GM23248 (cell line): ENCODE results near the gene FPR3. TPM values are rescaled to one million over a fixed set of nuclear protein-coding genes. Genes with fewer than 3 reads are reported as not detected.

ENCODE experiments used
- DNase-seq: peaks from one replicate; pipeline ENCODE4 v3.0.0-alpha.2; 2015
- H2AFZ ChIP-seq: fragments of 200-600 bp; sonication (generic); 2 replicates; pipeline ENCODE4 v1.6.1; 2016; ENCODE audit warnings: antibody characterized with exemption
- H3F3A ChIP-seq: fragments of 200-600 bp; sonication (generic); 2 replicates; pipeline ENCODE4 v1.6.1; 2016; ENCODE audit warnings: mild to moderate bottlenecking, antibody characterized with exemption, mixed run types; ENCODE audit not compliant: insufficient read depth
- H3K27ac ChIP-seq: fragments of 200-600 bp; sonication (generic); 2 replicates; pipeline ENCODE4 v1.5.1; 2016; ENCODE audit warnings: mild to moderate bottlenecking
- H3K27me3 ChIP-seq: fragments of 200-600 bp; sonication (generic); replicated peaks from 2 replicates; pipeline ENCODE4 v1.6.1; 2016; ENCODE audit warnings: mild to moderate bottlenecking; ENCODE audit not compliant: insufficient read depth
- H3K36me3 ChIP-seq: fragments of 200-600 bp; sonication (generic); 2 replicates; pipeline ENCODE4 v1.6.1; 2016; ENCODE audit warnings: low read depth, mild to moderate bottlenecking
- H3K4me1 ChIP-seq: fragments of 200-600 bp; sonication (generic); 2 replicates; pipeline ENCODE4 v1.6.1; 2016; ENCODE audit warnings: mild to moderate bottlenecking; ENCODE audit not compliant: insufficient read depth
- H3K4me2 ChIP-seq: fragments of 200-600 bp; sonication (generic); one replicate; pipeline ENCODE4 v1.6.1; 2016; ENCODE audit warnings: mild to moderate bottlenecking; ENCODE audit not compliant: unreplicated experiment
- H3K4me3 ChIP-seq: fragments of 200-600 bp; sonication (generic); 2 replicates; pipeline ENCODE4 v1.5.1; 2016; ENCODE audit warnings: mild to moderate bottlenecking
- H3K79me2 ChIP-seq: fragments of 200-600 bp; sonication (generic); 2 replicates; pipeline ENCODE4 v1.6.1; 2016; ENCODE audit warnings: mild to moderate bottlenecking; ENCODE audit not compliant: insufficient read depth
- H3K9ac ChIP-seq: fragments of 200-600 bp; sonication (generic); 2 replicates; pipeline ENCODE4 v1.6.1; 2016; ENCODE audit warnings: mild to moderate bottlenecking
- H3K9me2 ChIP-seq: fragments of 200-600 bp; sonication (generic); 2 replicates; pipeline ENCODE4 v1.6.1; 2016; ENCODE audit warnings: mixed run types, mild to moderate bottlenecking, moderate library complexity; ENCODE audit not compliant: insufficient read depth
- H3K9me3 ChIP-seq: fragments of 200-600 bp; sonication (generic); one replicate; pipeline ENCODE4 v1.6.1; 2017; ENCODE audit warnings: low read depth
- H4K20me1 ChIP-seq: fragments of 200-600 bp; sonication (generic); 2 replicates; pipeline ENCODE4 v1.6.0; 2016; ENCODE audit not compliant: insufficient read depth
- EZH2 ChIP-seq: fragments of 200-600 bp; sonication (generic); IDR thresholded peaks from 2 replicates; pipeline ENCODE4 v1.6.1; 2018; ENCODE audit warnings: antibody characterized with exemption, mild to moderate bottlenecking; ENCODE audit not compliant: insufficient read depth, poor library complexity, severe bottlenecking
- EZH2phosphoT487 ChIP-seq: fragments of 200-600 bp; sonication (generic); IDR thresholded peaks from 2 replicates; pipeline ENCODE4 v1.6.1; 2018; ENCODE audit warnings: antibody characterized with exemption, moderate library complexity, mild to moderate bottlenecking, low read depth; ENCODE audit not compliant: insufficient read depth
- WGBS, 2 experiments: methylation state at CpG; one replicate each; pipeline ENCODE4 v1.1.6; 2015 to 2017; ENCODE audit warnings: low lambda C conversion rate in 2 of 2, low coverage in 1 of 2; ENCODE audit errors: missing lambda C conversion rate in 2 of 2; 5-methylcytosine and 5-hydroxymethylcytosine counted together
- in situ Hi-C: fragments of 300-500 bp; cut with MboI; formaldehyde crosslinking; loops from 2 replicates; pipeline ENCODE4 v1.15.0; 2020
- polyA plus RNA-seq: library from polyadenylated mRNA; unstranded; fragments of >200 nt; fragmentation: Nextera tagmentation; extraction: Ambion mirVana; gene quantifications from 2 replicates; pipeline ENCODE4 v1.2.1, GENCODE V29; 2016
- total RNA-seq: library from RNA; depleted of rRNA; stranded (reverse); fragments of >200 nt; shearing (Covaris generic); gene quantifications from 2 replicates; pipeline ENCODE4 v1.2.3, GENCODE V29; 2014

The FPR3 gene
- total and polyA plus RNA-seq, 2 experiments from 2014 or later = not detected

DNA sequence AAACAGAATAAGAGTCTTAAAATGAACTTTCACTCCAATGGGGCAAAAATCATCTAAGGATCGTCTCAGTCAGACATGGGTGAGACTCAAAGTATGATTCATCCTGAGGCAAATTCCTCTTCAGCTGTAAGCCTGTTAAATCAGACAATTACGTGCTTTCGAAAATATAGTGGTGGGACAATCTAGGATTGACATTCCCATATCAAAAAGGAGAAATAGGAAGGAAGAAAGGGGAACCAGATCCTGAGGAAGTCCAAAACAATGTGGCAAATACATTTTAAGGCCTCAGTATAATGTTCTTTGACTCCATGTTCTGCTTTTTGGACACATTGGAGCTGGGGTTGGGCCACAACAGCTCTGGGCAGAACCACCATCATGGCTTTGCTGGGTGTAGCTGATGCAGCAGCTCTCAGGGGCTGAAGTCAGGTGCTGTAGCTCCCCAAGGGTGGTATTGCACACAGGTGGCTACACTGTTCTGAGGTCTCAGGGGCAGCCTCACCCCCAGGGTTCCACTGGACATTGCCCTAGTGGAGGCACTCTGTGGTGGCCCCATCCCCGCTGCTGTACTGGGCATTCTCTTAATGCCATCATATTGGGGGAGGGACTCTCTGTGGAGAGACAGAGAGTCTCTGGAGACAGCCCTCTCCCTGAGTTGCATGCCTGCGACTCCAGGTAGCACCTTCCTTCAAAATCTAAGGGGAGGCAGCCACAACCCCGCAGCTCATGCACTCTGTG lies 5.7 kb upstream of the FPR3 start:
- DNase-seq = peak; percentile 49
- H3K27me3 ChIP-seq = no peaks in the 10 kb centered on the region
- H3K79me2 ChIP-seq = no peaks in the 10 kb centered on the region
- no peak overlapping the region for H3K9ac ChIP-seq
- no peaks in the 10 kb centered on the region for H3K9me3 ChIP-seq
- no peak overlapping the region for H3K27ac ChIP-seq
- no peaks in the 10 kb centered on the region for H4K20me1 ChIP-seq
- no peaks in the 10 kb centered on the region for H3K9me2 ChIP-seq
- peaks cover 12% of the 10 kb centered on the region for H3K4me1 ChIP-seq
- no peak overlapping the region for H3K4me3 ChIP-seq
- H3K4me2 ChIP-seq = no peak overlapping the region
- WGBS, 2 experiments = 62 to 70% methylated on average over 6 of the region's 6 CpGs
- H2AFZ ChIP-seq = no peak overlapping the region
- no peaks in the 10 kb centered on the region for H3K36me3 ChIP-seq
- peaks cover 13% of the 10 kb centered on the region for H3F3A ChIP-seq
- TF ChIP-seq EZH2 (no peak), EZH2phosphoT487 (no peak)
- in situ Hi-C loops = no loop called here

- H3K27ac ChIP-seq = no peak overlapping the region
- no peak overlapping the region for H3K4me2 ChIP-seq
- no peaks in the 10 kb centered on the region for H4K20me1 ChIP-seq
- no peak for DNase-seq
- WGBS, 2 experiments = 52 to 58% methylated on average over 2 of the region's 2 CpGs
- no peaks in the 10 kb centered on the region for H3K36me3 ChIP-seq
- no peaks in the 10 kb centered on the region for H3F3A ChIP-seq
- H3K4me3 ChIP-seq = no peak overlapping the region
- H3K9ac ChIP-seq = no peak overlapping the region
- in situ Hi-C loops = no loop called here
- no peaks in the 10 kb centered on the region for H3K4me1 ChIP-seq
- no peak for TF ChIP-seq EZH2
- no peak for TF ChIP-seq EZH2phosphoT487
- no peaks in the 10 kb centered on the region for H3K9me2 ChIP-seq
- no peaks in the 10 kb centered on the region for H3K27me3 ChIP-seq
- H2AFZ ChIP-seq = no peak overlapping the region
- H3K9me3 ChIP-seq = no peaks in the 10 kb centered on the region
- no peaks in the 10 kb centered on the region for H3K79me2 ChIP-seq
Observed at GRCh38 chr19:51792932-51793331, 2.0 kb upstream of the FPR3 start.

- in situ Hi-C loops = no loop called here
- Histone ChIP-seq H4K20me1 (no peaks in the 10 kb centered on the region), H3K4me3 (no peak overlapping the region), H3K9me3 (no peaks in the 10 kb centered on the region), H3K27me3 (no peaks in the 10 kb centered on the region), H2AFZ (no peak overlapping the region), H3F3A (no peaks in the 10 kb centered on the region), H3K4me2 (no peak overlapping the region), H3K79me2 (no peaks in the 10 kb centered on the region), H3K36me3 (no peaks in the 10 kb centered on the region), H3K27ac (no peak overlapping the region), H3K9ac (no peak overlapping the region), H3K4me1 (0 out of 2 replicates have a peak, but pooled peaks cover 4% of the 10 kb centered on the region), H3K9me2 (no peaks in the 10 kb centered on the region)
- WGBS, 2 experiments = 46 to 65% methylated on average over 2 of the region's 2 CpGs
- no peak for DNase-seq
- TF ChIP-seq EZH2phosphoT487 (no peak), EZH2 (no peak)
Observed at GRCh38 chr19:51793994-51794393, 963 bp upstream of the FPR3 start.

GRCh38 chr19:51796195-51796679 lies 1.3 kb downstream of the FPR3 start:
- no peaks in the 10 kb centered on the region for H3F3A ChIP-seq
- 76 to 77% methylated on average over 8 of the region's 8 CpGs for WGBS, 2 experiments
- TF ChIP-seq EZH2phosphoT487 (no peak), EZH2 (no peak)
- no peak overlapping the region for H3K4me3 ChIP-seq
- H3K4me1 ChIP-seq = 0 out of 2 replicates have a peak, but pooled peaks cover 10% of the 10 kb centered on the region
- H3K27me3 ChIP-seq = no peaks in the 10 kb centered on the region
- H4K20me1 ChIP-seq = no peaks in the 10 kb centered on the region
- in situ Hi-C loops = no loop called here
- H3K79me2 ChIP-seq = no peaks in the 10 kb centered on the region
- no peaks in the 10 kb centered on the region for H3K9me2 ChIP-seq
- DNase-seq = no peak
- H3K27ac ChIP-seq = no peak overlapping the region
- no peaks in the 10 kb centered on the region for H3K9me3 ChIP-seq
- no peak overlapping the region for H3K9ac ChIP-seq
- H2AFZ ChIP-seq = no peak overlapping the region
- H3K4me2 ChIP-seq = no peak overlapping the region
- H3K36me3 ChIP-seq = no peaks in the 10 kb centered on the region
